Tibial artery (tissue), 4 donors: ENCODE measurements around the gene DAGLB.
"Not testable (repeated sequence)": the region's sequence is repeated elsewhere in the genome, so short reads cannot be mapped to it uniquely, and the experiment has no call there.

Experiments
- DNase-seq, 2 donors: peaks; one replicate each; pipeline ENCODE4 v3.0.0-alpha.2; 2019
- H3K27ac ChIP-seq, 2 donors: fragments of 200-600 bp; sonication (generic) in 1 of 2; 1 replicate in 1 of 2; 2 replicates in 1 of 2; pipeline ENCODE4 v1.5.1; 2018 to 2019; ENCODE audit warnings: mild to moderate bottlenecking in 1 of 2
- H3K27me3 ChIP-seq, 2 donors: fragments of 200-600 bp; sonication (generic) in 1 of 2; one replicate each; pipeline versions ENCODE4 v1.5.1 to v1.6.0; 2016 to 2019
- H3K36me3 ChIP-seq, 3 donors: fragments of 200-600 bp; sonication (generic) in 2 of 3; one replicate each; pipeline ENCODE4 v1.5.1; 2016 to 2019; ENCODE audit warnings: mild to moderate bottlenecking in 2 of 3
- H3K4me1 ChIP-seq, 4 donors: fragments of 200-600 bp; sonication (generic) in 2 of 4; 1 replicate in 3 of 4; 2 replicates in 1 of 4; pipeline ENCODE4 v1.5.1; 2016 to 2019
- H3K4me3 ChIP-seq, 2 donors: fragments of 200-600 bp; sonication (generic) in 1 of 2; 1 replicate in 1 of 2; 2 replicates in 1 of 2; pipeline ENCODE4 v1.5.1; 2018 to 2019; ENCODE audit warnings: mild to moderate bottlenecking in 2 of 2
- H3K9me3 ChIP-seq, 3 donors: fragments of 200-600 bp; sonication (generic) in 1 of 3; one replicate each; pipeline ENCODE4 v1.5.1; 2016 to 2019
- CTCF ChIP-seq, 2 experiments: fragments of 200-600 bp in 1 of 2; fragments of 450-650 bp in 1 of 2; IDR thresholded peaks; one replicate each; pipeline ENCODE4 v1.5.1; 2017 to 2019; ENCODE audit warnings: antibody characterized with exemption in 2 of 2, mild to moderate bottlenecking in 1 of 2, moderate library complexity in 1 of 2
- intact Hi-C: fragments of 100-400 bp; cut with DNase I; formaldehyde crosslinking; loops from one replicate; pipeline ENCODE4 v1.15.0; 2023; ENCODE audit warnings: low total_unique reads

Gene DAGLB

GRCh38 chr7:6385110-6385781 lies 62.5 kb downstream of the DAGLB start:
- no peak for DNase-seq
- intact Hi-C loops: no loop called here
- peak overlapping the region; percentile 30 to 36 for H3K27ac ChIP-seq
- no peak overlapping the region for H3K4me3 ChIP-seq
- no peaks in the 10 kb centered on the region for H3K27me3 ChIP-seq
- no peak for TF ChIP-seq CTCF (IDR thresholded peaks at IDR 0.05)
- peaks cover 11 to 26% (median 22%) of the 10 kb centered on the region in 3 donors for H3K36me3 ChIP-seq
- peaks cover 0 to 73% (median 45%) of the 10 kb centered on the region in 4 donors for H3K4me1 ChIP-seq
- no peaks in the 10 kb centered on the region for H3K9me3 ChIP-seq

- Histone ChIP-seq H3K36me3 (peaks cover 11 to 21% (median 18%) of the 10 kb centered on the region in 3 donors), H3K9me3 (no peaks in the 10 kb centered on the region), H3K27me3 (no peaks in the 10 kb centered on the region), H3K4me3 (no peak overlapping the region), H3K4me1 (peaks cover 0 to 82% (median 53%) of the 10 kb centered on the region in 4 donors), H3K27ac (peak overlapping the region; percentile 14 to 36)
- intact Hi-C loops: no loop called here
- no peak for DNase-seq
- TF ChIP-seq CTCF (IDR thresholded peaks at IDR 0.05): no peak
Observed at GRCh38 chr7:6384327-6384726, 63.4 kb downstream of the DAGLB start.

- intact Hi-C loops: no loop called here
- Histone ChIP-seq H3K4me1 (peaks cover 0 to 97% (median 61%) of the 10 kb centered on the region in 4 donors), H3K4me3 (no peak overlapping the region)
Observed at GRCh38 chr7:6382817-6383216, 64.9 kb downstream of the DAGLB start.

GRCh38 chr7:6381846-6382245 lies 65.9 kb downstream of the DAGLB start:
- H3K27ac ChIP-seq, H3K27me3 ChIP-seq, H3K36me3 ChIP-seq, DNase-seq, intact Hi-C loops, H3K9me3 ChIP-seq, H3K4me3 ChIP-seq: not testable (repeated sequence)
- peaks cover 0 to 100% (median 71%) of the 10 kb centered on the region in 4 donors for H3K4me1 ChIP-seq

More at GRCh38 chr7:6382817-6383216, 64.9 kb downstream of the DAGLB start:
- Histone ChIP-seq H3K36me3 (peaks cover 0 to 6% (median 2%) of the 10 kb centered on the region in 3 donors), H3K27ac (peak overlapping the region in 1 of 2 donors; percentile 25), H3K27me3 (no peaks in the 10 kb centered on the region), H3K9me3 (no peaks in the 10 kb centered on the region)
- no peak for DNase-seq
- no peak for TF ChIP-seq CTCF (IDR thresholded peaks at IDR 0.05)

GRCh38 chr7:6380310-6381095 lies 67.3 kb downstream of the DAGLB start:
- Histone ChIP-seq H3K4me1 (peaks cover 0 to 100% (median 68%) of the 10 kb centered on the region in 4 donors), H3K27me3 (no peaks in the 10 kb centered on the region), H3K4me3 (no peak overlapping the region), H3K27ac (peak overlapping the region; percentile 3 to 37), H3K36me3 (no peaks in the 10 kb centered on the region), H3K9me3 (no peaks in the 10 kb centered on the region)
- intact Hi-C loops: no loop called here
- no peak for DNase-seq
- no peak for TF ChIP-seq CTCF (IDR thresholded peaks at IDR 0.05)

- Histone ChIP-seq H3K27me3 (no peaks in the 10 kb centered on the region), H3K4me1 (peaks cover 0 to 94% (median 62%) of the 10 kb centered on the region in 4 donors), H3K36me3 (no peaks in the 10 kb centered on the region), H3K27ac (peak overlapping the region in 1 of 2 donors; percentile 3), H3K4me3 (no peak overlapping the region), H3K9me3 (no peaks in the 10 kb centered on the region)
- intact Hi-C loops: no loop called here
- no peak for TF ChIP-seq CTCF (IDR thresholded peaks at IDR 0.05)
- no peak for DNase-seq
Observed at GRCh38 chr7:6379886-6380285, 67.9 kb downstream of the DAGLB start.

GRCh38 chr7:6378556-6378955 lies 69.2 kb downstream of the DAGLB start:
- H3K9me3 ChIP-seq, H3K4me3 ChIP-seq, intact Hi-C loops, H3K36me3 ChIP-seq, H3K27ac ChIP-seq, DNase-seq, H3K27me3 ChIP-seq: not testable (repeated sequence)
- H3K4me1 ChIP-seq: peaks cover 0 to 86% (median 51%) of the 10 kb centered on the region in 4 donors
